Smooth muscle cell (in vitro differentiated cells): ENCODE measurements around the gene NDUFAF5. TPM values are rescaled to one million over a fixed set of nuclear protein-coding genes. Genes with fewer than 3 reads are reported as not detected.
A peak's percentile ranks its signal among the peaks of the same experiment; 100 is the strongest.

Experiments used
- DNase-seq: peaks from one replicate; lab custom pipeline; 2025; ENCODE audit not compliant: unreplicated experiment; lab: John Stamatoyannopoulos, UW
- H2AFZ ChIP-seq: fragments of 200-600 bp; sonication (generic); 2 replicates; pipeline ENCODE4 v1.6.0; 2016; ENCODE audit warnings: antibody characterized with exemption, low read depth, mild to moderate bottlenecking
- H3F3A ChIP-seq: fragments of 200-600 bp; sonication (generic); 2 replicates; pipeline ENCODE4 v1.6.0; 2017; ENCODE audit warnings: antibody characterized with exemption, low read depth
- H3K27ac ChIP-seq: fragments of 200-600 bp; sonication (generic); 2 replicates; pipeline ENCODE4 v1.5.1; 2016; ENCODE audit warnings: low read depth, mild to moderate bottlenecking
- H3K27me3 ChIP-seq: fragments of 200-600 bp; sonication (generic); 2 replicates; pipeline ENCODE4 v1.6.1; 2016; ENCODE audit warnings: low read depth, mild to moderate bottlenecking
- H3K36me3 ChIP-seq: fragments of 200-600 bp; sonication (generic); 2 replicates; pipeline ENCODE4 v1.5.1; 2016; ENCODE audit warnings: low read depth
- H3K4me1 ChIP-seq: fragments of 200-600 bp; sonication (generic); 2 replicates; pipeline ENCODE4 v1.5.1; 2016; ENCODE audit warnings: low read depth
- H3K4me2 ChIP-seq: fragments of 200-600 bp; sonication (generic); 2 replicates; pipeline ENCODE4 v1.6.0; 2016; ENCODE audit warnings: mild to moderate bottlenecking
- H3K4me3 ChIP-seq: fragments of 200-600 bp; sonication (generic); 2 replicates; pipeline ENCODE4 v1.5.1; 2016; ENCODE audit warnings: mild to moderate bottlenecking
- H3K79me2 ChIP-seq: fragments of 200-600 bp; sonication (generic); 2 replicates; pipeline ENCODE4 v1.6.0; 2016; ENCODE audit warnings: low read depth, mild to moderate bottlenecking
- H3K9ac ChIP-seq: fragments of 200-600 bp; sonication (generic); 2 replicates; pipeline ENCODE4 v1.6.0; 2016; ENCODE audit warnings: low read depth
- H3K9me3 ChIP-seq: fragments of 200-600 bp; sonication (generic); replicated peaks from 2 replicates; pipeline ENCODE4 v1.5.1; 2016; ENCODE audit warnings: low read depth
- H4K20me1 ChIP-seq: fragments of 200-600 bp; sonication (generic); 2 replicates; pipeline ENCODE4 v1.6.0; 2016; ENCODE audit warnings: low read depth
- CTCF ChIP-seq: fragments of 200-600 bp; sonication (generic); IDR thresholded peaks from 2 replicates; pipeline ENCODE4 v1.5.1; 2017; ENCODE audit warnings: borderline replicate concordance, mild to moderate bottlenecking, antibody characterized with exemption; ENCODE audit not compliant: insufficient read depth, poor library complexity, severe bottlenecking
- WGBS: methylation state at CpG from one replicate; pipeline ENCODE4 v1.1.7; 2016; ENCODE audit warnings: low lambda C conversion rate; 5-methylcytosine and 5-hydroxymethylcytosine counted together
- polyA plus RNA-seq: library from polyadenylated mRNA; unstranded; fragments of >200 nt; fragmentation: Nextera tagmentation; extraction: Ambion mirVana; gene quantifications from 2 replicates; pipeline ENCODE4 v1.2.1, GENCODE V29; 2016
- total RNA-seq: library from RNA; depleted of rRNA; stranded (reverse); fragments of >200 nt; gene quantifications from 2 replicates; pipeline ENCODE4 v1.2.3, GENCODE V29; 2014

Gene NDUFAF5
- total and polyA plus RNA-seq, 2 experiments from 2014 or later: 15.1 to 23.7 TPM

- H3K4me2 ChIP-seq: no peak overlapping the region
- TF ChIP-seq CTCF: no peak
- no peak overlapping the region for H3K9ac ChIP-seq
- DNase-seq: no peak
- peaks cover 12% of the 10 kb centered on the region for H3K9me3 ChIP-seq
- H3K36me3 ChIP-seq: peaks cover 47% of the 10 kb centered on the region
- H3K4me3 ChIP-seq: no peak overlapping the region
- H3K27ac ChIP-seq: peak overlapping the region; percentile 16
- H3F3A ChIP-seq: peaks cover 5% of the 10 kb centered on the region
- WGBS: 96% methylated on average over 1 of the region's 1 CpG
- no peaks in the 10 kb centered on the region for H3K4me1 ChIP-seq
- no peaks in the 10 kb centered on the region for H3K27me3 ChIP-seq
- no peaks in the 10 kb centered on the region for H4K20me1 ChIP-seq
- no peaks in the 10 kb centered on the region for H3K79me2 ChIP-seq
- no peak overlapping the region for H2AFZ ChIP-seq
Measured at GRCh38 chr20:13765868-13766416, 18.9 kb upstream of the NDUFAF5 start.

- no peak overlapping the region for H2AFZ ChIP-seq
- H3F3A ChIP-seq: peaks cover 5% of the 10 kb centered on the region
- H3K36me3 ChIP-seq: peaks cover 46% of the 10 kb centered on the region
- H3K27me3 ChIP-seq: no peaks in the 10 kb centered on the region
- H3K4me1 ChIP-seq: no peaks in the 10 kb centered on the region
- WGBS: 95% methylated on average over 5 of the region's 5 CpGs
- H3K27ac ChIP-seq: no peak overlapping the region
- no peak overlapping the region for H3K9ac ChIP-seq
- H3K79me2 ChIP-seq: no peaks in the 10 kb centered on the region
- no peak for DNase-seq
- H4K20me1 ChIP-seq: no peaks in the 10 kb centered on the region
- peaks cover 12% of the 10 kb centered on the region for H3K9me3 ChIP-seq
- H3K4me3 ChIP-seq: no peak overlapping the region
- no peak overlapping the region for H3K4me2 ChIP-seq
- no peak for TF ChIP-seq CTCF
Measured at GRCh38 chr20:13770141-13770540, 14.7 kb upstream of the NDUFAF5 start.

GRCh38 chr20:13771853-13772453 lies 12.9 kb upstream of the NDUFAF5 start:
- H3K36me3 ChIP-seq: peaks cover 40% of the 10 kb centered on the region
- WGBS: 79% methylated on average over 4 of the region's 4 CpGs
- H3K27me3 ChIP-seq: no peaks in the 10 kb centered on the region
- H3K27ac ChIP-seq: no peak overlapping the region
- peak; percentile 63 for TF ChIP-seq CTCF
- no peaks in the 10 kb centered on the region for H4K20me1 ChIP-seq
- H3K4me3 ChIP-seq: no peak overlapping the region
- no peak overlapping the region for H3K9ac ChIP-seq
- no peaks in the 10 kb centered on the region for H3K9me3 ChIP-seq
- H2AFZ ChIP-seq: no peak overlapping the region
- H3F3A ChIP-seq: no peaks in the 10 kb centered on the region
- no peaks in the 10 kb centered on the region for H3K79me2 ChIP-seq
- H3K4me2 ChIP-seq: no peak overlapping the region
- no peak for DNase-seq
- H3K4me1 ChIP-seq: no peaks in the 10 kb centered on the region

GRCh38 chr20:13772529-13772928 lies 12.3 kb upstream of the NDUFAF5 start:
- H3K9ac ChIP-seq: no peak overlapping the region
- no peaks in the 10 kb centered on the region for H3K9me3 ChIP-seq
- 78% methylated on average over 4 of the region's 4 CpGs for WGBS
- no peak overlapping the region for H2AFZ ChIP-seq
- H3K4me2 ChIP-seq: no peak overlapping the region
- no peaks in the 10 kb centered on the region for H3K27me3 ChIP-seq
- H3F3A ChIP-seq: no peaks in the 10 kb centered on the region
- no peak overlapping the region for H3K4me3 ChIP-seq
- no peak for DNase-seq
- H3K79me2 ChIP-seq: no peaks in the 10 kb centered on the region
- no peak overlapping the region for H3K27ac ChIP-seq
- H3K4me1 ChIP-seq: no peaks in the 10 kb centered on the region
- H4K20me1 ChIP-seq: no peaks in the 10 kb centered on the region
- TF ChIP-seq CTCF: no peak
- peaks cover 34% of the 10 kb centered on the region for H3K36me3 ChIP-seq
